DND-41 (cell line): ENCODE results near the gene IPO8.
A peak's percentile ranks its signal among the peaks of the same experiment; 100 is the strongest.

Experiments used
- ATAC-seq: fragments of 200-7000 bp; cut with Tn5 transposase; 3 replicates; pipeline ENCODE4 v1.9.1; 2021; ENCODE audit warnings: low read depth; ENCODE audit not compliant: insufficient read depth
- DNase-seq: peaks from one replicate; pipeline ENCODE4 v3.0.0-alpha.2; 2020
- H2AFZ ChIP-seq: 2 replicates; pipeline ENCODE4 v1.6.0; 2012; ENCODE audit warnings: low read depth, low read length
- H3K27ac ChIP-seq: 2 replicates; pipeline ENCODE4 v1.5.1; 2012; ENCODE audit warnings: low read length, inconsistent platforms
- H3K27me3 ChIP-seq: fragments of 200-600 bp; sonication (generic); 2 replicates; pipeline ENCODE4 v1.6.0; 2012; ENCODE audit warnings: low read length, mild to moderate bottlenecking, inconsistent platforms; ENCODE audit not compliant: insufficient read depth, poor library complexity
- H3K36me3 ChIP-seq: 2 replicates; pipeline ENCODE4 v1.5.1; 2012; ENCODE audit warnings: low read length, inconsistent platforms; ENCODE audit not compliant: insufficient read depth
- H3K4me1 ChIP-seq: 2 replicates; pipeline ENCODE4 v1.5.1; 2012; ENCODE audit warnings: mild to moderate bottlenecking, low read length; ENCODE audit not compliant: insufficient read depth
- H3K4me2 ChIP-seq: 2 replicates; pipeline ENCODE4 v1.6.0; 2012; ENCODE audit warnings: mild to moderate bottlenecking, moderate library complexity, low read length, inconsistent platforms; ENCODE audit not compliant: insufficient read depth
- H3K4me3 ChIP-seq, 2 experiments: fragments of 200-600 bp in 1 of 2; shearing (Covaris generic) in 1 of 2; 2 replicates each; pipeline ENCODE4 v1.5.1; 2012 to 2016; ENCODE audit warnings: inconsistent platforms in 2 of 2, low read length in 2 of 2, mild to moderate bottlenecking in 2 of 2, low read depth in 1 of 2, moderate library complexity in 1 of 2
- H3K79me2 ChIP-seq: 2 replicates; pipeline ENCODE4 v1.6.0; 2012; ENCODE audit warnings: low read length, inconsistent platforms; ENCODE audit not compliant: insufficient read depth
- H3K9ac ChIP-seq: 2 replicates; pipeline ENCODE4 v1.6.0; 2012; ENCODE audit warnings: low read depth, mild to moderate bottlenecking, inconsistent platforms, low read length, moderate library complexity
- H3K9me3 ChIP-seq: 2 replicates; pipeline ENCODE4 v1.5.1; 2012; ENCODE audit warnings: low read length, moderate library complexity, mild to moderate bottlenecking, inconsistent platforms; ENCODE audit not compliant: insufficient read depth, severe bottlenecking
- H4K20me1 ChIP-seq: 2 replicates; pipeline ENCODE4 v1.6.0; 2012; ENCODE audit warnings: low read length; ENCODE audit not compliant: insufficient read depth
- CTCF ChIP-seq: IDR thresholded peaks from 2 replicates; pipeline ENCODE4 v1.5.1; 2012; ENCODE audit warnings: borderline replicate concordance, low read length, moderate library complexity, mild to moderate bottlenecking; ENCODE audit not compliant: poor library complexity, severe bottlenecking; ENCODE audit errors: extremely low read depth
- EZH2 ChIP-seq: IDR thresholded peaks from 3 replicates; pipeline ENCODE4 v1.6.1; 2012; ENCODE audit warnings: borderline replicate concordance, low read depth, mild to moderate bottlenecking, moderate library complexity, low read length, inconsistent platforms; ENCODE audit not compliant: severe bottlenecking

Gene IPO8

GRCh38 chr12:30691122-30691879 is 4.4 kb downstream of the IPO8 start:
- Histone ChIP-seq H3K79me2 (peaks cover 88% of the 10 kb centered on the region), H4K20me1 (peaks cover 12% of the 10 kb centered on the region; the same call in 1 of the 2 replicates), H3K4me1 (peaks cover 28% of the 10 kb centered on the region), H3K27ac (no peak overlapping the region), H3K9me3 (no peaks in the 10 kb centered on the region), H3K9ac (no peak overlapping the region), H3K4me2 (peak overlapping the region; percentile 23; the same call in 1 of the 2 replicates), H2AFZ (no peak overlapping the region), H3K4me3 (no peak overlapping the region), H3K27me3 (no peaks in the 10 kb centered on the region), H3K36me3 (peaks cover 12% of the 10 kb centered on the region)
- ATAC-seq = no peak
- DNase-seq = no peak
- TF ChIP-seq EZH2 (no peak), CTCF (no peak)

- peaks cover 6% of the 10 kb centered on the region; the same call in 1 of the 2 replicates for H4K20me1 ChIP-seq
- H3K4me3 ChIP-seq = no peak overlapping the region
- no peak for ATAC-seq
- H3K79me2 ChIP-seq = peaks cover 51% of the 10 kb centered on the region
- H3K4me1 ChIP-seq = peaks cover under 1% of the 10 kb centered on the region; the same call in 1 of the 2 replicates
- H3K27me3 ChIP-seq = no peaks in the 10 kb centered on the region
- H3K9ac ChIP-seq = no peak overlapping the region
- no peak overlapping the region for H3K4me2 ChIP-seq
- DNase-seq = no peak
- H3K36me3 ChIP-seq = peaks cover 36% of the 10 kb centered on the region
- H3K27ac ChIP-seq = no peak overlapping the region
- H3K9me3 ChIP-seq = no peaks in the 10 kb centered on the region
- TF ChIP-seq CTCF (no peak), EZH2 (no peak)
- no peak overlapping the region for H2AFZ ChIP-seq
These were observed 8.2 kb downstream of the IPO8 start for GRCh38 chr12:30687265-30687986.

DNA sequence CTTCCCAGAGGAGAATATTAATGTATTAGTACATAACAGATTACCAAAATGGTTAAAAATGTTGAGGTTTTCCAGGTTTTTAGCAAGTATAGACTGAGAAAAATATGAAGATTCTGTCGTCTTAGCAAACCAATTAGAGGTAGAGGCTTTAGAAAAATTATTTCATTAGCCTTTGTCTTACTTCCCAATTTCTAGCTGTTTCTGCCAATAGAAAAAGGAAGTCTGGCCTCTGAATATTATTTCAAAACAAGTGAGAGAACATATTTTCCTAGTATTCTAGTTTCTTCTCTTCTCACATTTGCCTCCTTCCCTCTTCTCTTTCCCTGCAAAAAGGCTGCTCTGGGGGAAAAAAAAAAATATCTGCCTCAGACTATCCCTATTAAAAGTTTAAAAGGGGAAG is 16.4 kb downstream of the IPO8 start:
- peaks cover 74% of the 10 kb centered on the region for H3K36me3 ChIP-seq
- H3K9ac ChIP-seq = no peak overlapping the region
- no peaks in the 10 kb centered on the region for H3K9me3 ChIP-seq
- H3K79me2 ChIP-seq = no peaks in the 10 kb centered on the region
- H3K27me3 ChIP-seq = no peaks in the 10 kb centered on the region
- H3K4me3 ChIP-seq = no peak overlapping the region
- H3K27ac ChIP-seq = no peak overlapping the region
- DNase-seq = no peak
- no peak overlapping the region for H3K4me2 ChIP-seq
- no peak overlapping the region for H2AFZ ChIP-seq
- H4K20me1 ChIP-seq = no peaks in the 10 kb centered on the region
- no peak for ATAC-seq
- H3K4me1 ChIP-seq = no peaks in the 10 kb centered on the region
- no peak for TF ChIP-seq EZH2
- TF ChIP-seq CTCF = no peak
